H9 (cell line): ENCODE results near the gene CPLX1. TPM values are rescaled to one million over a fixed set of nuclear protein-coding genes. Genes with fewer than 3 reads are reported as not detected.

Experiments
- DNase-seq: peaks from one replicate; pipeline ENCODE4 v3.0.0-alpha.2; 2017
- H2AFZ ChIP-seq: one replicate; pipeline ENCODE4 v1.6.1; 2013; ENCODE audit warnings: mild to moderate bottlenecking, low read length, control low read depth, moderate library complexity
- H2AK5ac ChIP-seq: 2 replicates; pipeline ENCODE4 v1.6.1; 2013; ENCODE audit warnings: low read length, control low read depth, mixed read lengths; ENCODE audit not compliant: insufficient read length
- H2BK120ac ChIP-seq: one replicate; pipeline ENCODE4 v1.6.1; 2013; ENCODE audit warnings: low read depth, mild to moderate bottlenecking, low read length, control low read depth, inconsistent platforms; ENCODE audit not compliant: poor library complexity, severe bottlenecking
- H2BK12ac ChIP-seq: 2 replicates; pipeline ENCODE4 v1.6.1; 2013; ENCODE audit warnings: low read length, control low read depth, mixed read lengths, low read depth; ENCODE audit not compliant: insufficient read length
- H2BK15ac ChIP-seq: 2 replicates; pipeline ENCODE4 v1.6.1; 2013; ENCODE audit warnings: low read depth, low read length, control low read depth
- H2BK20ac ChIP-seq: one replicate; pipeline ENCODE4 v1.6.1; 2013; ENCODE audit warnings: low read depth, mild to moderate bottlenecking, low read length, control low read depth, inconsistent platforms; ENCODE audit not compliant: poor library complexity, severe bottlenecking
- H2BK5ac ChIP-seq: 2 replicates; pipeline ENCODE4 v1.6.1; 2013; ENCODE audit warnings: low read length, control low read depth, mixed read lengths; ENCODE audit not compliant: insufficient read length
- H3K14ac ChIP-seq: 2 replicates; pipeline ENCODE4 v1.6.1; 2013; ENCODE audit warnings: low read length, control low read depth; ENCODE audit not compliant: insufficient read depth
- H3K18ac ChIP-seq: 2 replicates; pipeline ENCODE4 v1.6.1; 2013; ENCODE audit warnings: low read depth, mild to moderate bottlenecking, mixed read lengths, low read length, control low read depth; ENCODE audit not compliant: insufficient read length
- H3K23ac ChIP-seq: 2 replicates; pipeline ENCODE4 v1.6.1; 2013; ENCODE audit warnings: low read length, control low read depth, mixed read lengths, low read depth; ENCODE audit not compliant: insufficient read length
- H3K23me2 ChIP-seq: 2 replicates; pipeline ENCODE4 v1.6.1; 2013; ENCODE audit warnings: low read depth, mild to moderate bottlenecking, mixed read lengths, low read length, control low read depth; ENCODE audit not compliant: insufficient read length, poor library complexity, severe bottlenecking
- H3K27ac ChIP-seq: 2 replicates; pipeline ENCODE4 v1.5.1; 2013; ENCODE audit warnings: low read length, control low read depth, mixed read lengths, low read depth; ENCODE audit not compliant: insufficient read length
- H3K27me3 ChIP-seq: 2 replicates; pipeline ENCODE4 v1.6.1; 2013; ENCODE audit warnings: low read length, control low read depth, inconsistent platforms; ENCODE audit not compliant: insufficient read depth
- H3K4ac ChIP-seq: 2 replicates; pipeline ENCODE4 v1.6.1; 2013; ENCODE audit warnings: low read depth, mild to moderate bottlenecking, control low read depth, inconsistent platforms, low read length, moderate library complexity
- H3K4me1 ChIP-seq: 2 replicates; pipeline ENCODE4 v1.6.1; 2013; ENCODE audit warnings: low read length, control low read depth, inconsistent platforms; ENCODE audit not compliant: insufficient read depth
- H3K4me2 ChIP-seq: 2 replicates; pipeline ENCODE4 v1.6.1; 2013; ENCODE audit warnings: low read length, control low read depth, mixed read lengths; ENCODE audit not compliant: insufficient read length, insufficient read depth
- H3K56ac ChIP-seq: 2 replicates; pipeline ENCODE4 v1.6.1; 2013; ENCODE audit warnings: low read depth, mild to moderate bottlenecking, mixed read lengths, low read length, control low read depth; ENCODE audit not compliant: insufficient read length
- H3K79me1 ChIP-seq: 2 replicates; pipeline ENCODE4 v1.6.1; 2013; ENCODE audit warnings: low read depth, mild to moderate bottlenecking, moderate library complexity, low read length, control low read depth, inconsistent platforms; ENCODE audit not compliant: insufficient read depth, poor library complexity, severe bottlenecking
- H3K79me2 ChIP-seq: 2 replicates; pipeline ENCODE4 v1.6.1; 2013; ENCODE audit warnings: low read length, control low read depth, inconsistent platforms; ENCODE audit not compliant: insufficient read depth
- H3K9ac ChIP-seq: 2 replicates; pipeline ENCODE4 v1.6.1; 2013; ENCODE audit warnings: low read length, control low read depth, mixed read lengths; ENCODE audit not compliant: insufficient read length; ENCODE audit errors: extremely low read depth
- H3K9me3 ChIP-seq: one replicate; pipeline ENCODE4 v1.6.1; 2013; ENCODE audit warnings: low read depth, low read length, inconsistent platforms; ENCODE audit not compliant: control insufficient read depth
- H3T11ph ChIP-seq: one replicate; pipeline ENCODE4 v1.6.1; 2013; ENCODE audit warnings: mild to moderate bottlenecking, low read length, control low read depth, inconsistent platforms
- H4K20me1 ChIP-seq: one replicate; pipeline ENCODE4 v1.6.1; 2013; ENCODE audit not compliant: control insufficient read depth, insufficient read length, insufficient read depth
- H4K5ac ChIP-seq: 2 replicates; pipeline ENCODE4 v1.6.1; 2013; ENCODE audit warnings: low read depth, mild to moderate bottlenecking, mixed read lengths, low read length, control low read depth; ENCODE audit not compliant: insufficient read length
- H4K8ac ChIP-seq: replicated peaks from 2 replicates; pipeline ENCODE4 v1.6.1; 2013; ENCODE audit warnings: low read length, control low read depth, mixed read lengths, low read depth; ENCODE audit not compliant: insufficient read length
- H4K91ac ChIP-seq: 2 replicates; pipeline ENCODE4 v1.6.1; 2013; ENCODE audit warnings: low read depth, mild to moderate bottlenecking, moderate library complexity, mixed read lengths, low read length, control low read depth; ENCODE audit not compliant: insufficient read length
- H3K27ac Mint-ChIP-seq, 3 experiments: 2 replicates in 2 of 3; 3 replicates in 1 of 3; pipeline ENCODE4 v1.8.0; 2020 to 2021; ENCODE audit warnings: mixed read lengths in 3 of 3, mild to moderate bottlenecking in 1 of 3, moderate library complexity in 1 of 3
- H3K27me3 Mint-ChIP-seq: 2 replicates; pipeline ENCODE4 v1.8.0; 2021; ENCODE audit warnings: low read depth, mild to moderate bottlenecking, moderate library complexity, mixed read lengths
- H3K36me3 Mint-ChIP-seq, 3 experiments: 2 replicates in 2 of 3; 3 replicates in 1 of 3; pipeline ENCODE4 v1.8.0; 2020 to 2021; ENCODE audit warnings: low read depth in 3 of 3, mixed read lengths in 3 of 3; ENCODE audit not compliant: insufficient read depth in 1 of 3
- H3K4me1 Mint-ChIP-seq, 2 experiments: 2 replicates each; pipeline ENCODE4 v1.8.0; 2020; ENCODE audit warnings: mixed read lengths in 2 of 2
- H3K4me3 Mint-ChIP-seq, 2 experiments: 2 replicates in 1 of 2; 3 replicates in 1 of 2; pipeline ENCODE4 v1.8.0; 2020 to 2021; ENCODE audit warnings: mild to moderate bottlenecking in 2 of 2, mixed read lengths in 2 of 2, moderate library complexity in 1 of 2
- H3K9me3 Mint-ChIP-seq, 2 experiments: 2 replicates in 1 of 2; 3 replicates in 1 of 2; pipeline ENCODE4 v1.8.0; 2020; ENCODE audit warnings: mild to moderate bottlenecking in 2 of 2, mixed read lengths in 2 of 2, moderate library complexity in 1 of 2
- WGBS: extraction: QIAGEN DNeasy Blood & Tissue Kit; methylation state at CpG from one replicate; pipeline ENCODE4 v1.1.7; 2013; ENCODE audit warnings: missing lambda C conversion rate, low lambda C conversion rate, mixed read lengths; ENCODE audit not compliant: insufficient read length; ENCODE audit errors: extremely low coverage; 5-methylcytosine and 5-hydroxymethylcytosine counted together
- total RNA-seq: library from RNA; stranded (reverse); gene quantifications from 2 replicates; pipeline ENCODE4 v1.2.1, GENCODE V29; 2021
- TF ChIP-seq, protein P1 (sequence below): fragments of 200-600 bp; sonication (generic); conservative IDR thresholded peaks from 3 replicates; pipeline ENCODE4 v1.8.0; 2021; ENCODE audit warnings: antibody characterized with exemption, mild to moderate bottlenecking

CPLX1 gene
- total RNA-seq, 1 experiment from 2014 or later: 0.90 TPM

DNA sequence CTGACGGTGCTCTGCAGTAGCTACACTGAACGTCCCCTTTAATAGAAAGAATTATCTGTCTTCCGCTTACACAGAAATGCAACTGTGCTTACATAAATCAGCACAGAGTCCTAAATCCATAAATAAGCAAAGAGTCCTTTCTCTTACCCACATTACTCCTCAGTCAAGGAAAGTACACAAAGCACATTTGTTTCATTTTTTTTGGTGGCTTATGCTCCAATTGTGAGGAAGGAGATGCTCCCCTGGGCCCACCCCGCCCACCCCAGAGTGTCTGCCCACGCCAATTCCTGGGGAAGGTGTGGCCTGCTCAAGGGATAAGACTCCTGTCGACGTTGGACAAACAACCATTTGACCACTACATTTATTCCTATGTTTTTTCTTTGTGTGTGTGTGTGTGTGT lies 53.8 kb downstream of the CPLX1 start:
- TF ChIP-seq, protein P1, sequence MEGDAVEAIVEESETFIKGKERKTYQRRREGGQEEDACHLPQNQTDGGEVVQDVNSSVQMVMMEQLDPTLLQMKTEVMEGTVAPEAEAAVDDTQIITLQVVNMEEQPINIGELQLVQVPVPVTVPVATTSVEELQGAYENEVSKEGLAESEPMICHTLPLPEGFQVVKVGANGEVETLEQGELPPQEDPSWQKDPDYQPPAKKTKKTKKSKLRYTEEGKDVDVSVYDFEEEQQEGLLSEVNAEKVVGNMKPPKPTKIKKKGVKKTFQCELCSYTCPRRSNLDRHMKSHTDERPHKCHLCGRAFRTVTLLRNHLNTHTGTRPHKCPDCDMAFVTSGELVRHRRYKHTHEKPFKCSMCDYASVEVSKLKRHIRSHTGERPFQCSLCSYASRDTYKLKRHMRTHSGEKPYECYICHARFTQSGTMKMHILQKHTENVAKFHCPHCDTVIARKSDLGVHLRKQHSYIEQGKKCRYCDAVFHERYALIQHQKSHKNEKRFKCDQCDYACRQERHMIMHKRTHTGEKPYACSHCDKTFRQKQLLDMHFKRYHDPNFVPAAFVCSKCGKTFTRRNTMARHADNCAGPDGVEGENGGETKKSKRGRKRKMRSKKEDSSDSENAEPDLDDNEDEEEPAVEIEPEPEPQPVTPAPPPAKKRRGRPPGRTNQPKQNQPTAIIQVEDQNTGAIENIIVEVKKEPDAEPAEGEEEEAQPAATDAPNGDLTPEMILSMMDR: no peak
- no peaks in the 10 kb centered on the region for H3K9me3 ChIP-seq
- no peak overlapping the region for H3K18ac ChIP-seq
- H2BK15ac ChIP-seq: no peak overlapping the region
- no peaks in the 10 kb centered on the region for H4K20me1 ChIP-seq
- H2BK20ac ChIP-seq: no peak overlapping the region
- no peak overlapping the region for H3K9ac ChIP-seq
- no peak overlapping the region for H2BK5ac ChIP-seq
- Mint-ChIP-seq H3K4me3 (no peak overlapping the region), H3K4me1 (peaks cover 13 to 18% of the 10 kb centered on the region in 2 experiments), H3K27me3 (no peaks in the 10 kb centered on the region), H3K9me3 (no peaks in the 10 kb centered on the region), H3K27ac (no peak overlapping the region), H3K36me3 (peaks cover 46 to 79% (median 67%) of the 10 kb centered on the region in 3 experiments)
- no peak overlapping the region for H2BK12ac ChIP-seq
- no peak overlapping the region for H3K23ac ChIP-seq
- H3K27me3 ChIP-seq: no peaks in the 10 kb centered on the region
- H3K56ac ChIP-seq: no peak overlapping the region
- H2AFZ ChIP-seq: no peak overlapping the region
- no peak for DNase-seq
- no peak overlapping the region for H4K8ac ChIP-seq
- no peak overlapping the region for H3K4ac ChIP-seq
- no peaks in the 10 kb centered on the region for H3K4me1 ChIP-seq
- H4K91ac ChIP-seq: no peak overlapping the region
- no peak overlapping the region for H3K27ac ChIP-seq
- no peak overlapping the region for H3T11ph ChIP-seq
- no peak overlapping the region for H3K4me2 ChIP-seq
- H2AK5ac ChIP-seq: no peak overlapping the region
- no peak overlapping the region for H2BK120ac ChIP-seq
- no CpG with 5 or more reads among the region's 7 CpGs for WGBS
- H3K79me2 ChIP-seq: peaks cover 5% of the 10 kb centered on the region; the same call in 1 of the 2 replicates
- H3K23me2 ChIP-seq: no peaks in the 10 kb centered on the region
- no peaks in the 10 kb centered on the region for H3K79me1 ChIP-seq
- no peak overlapping the region for H3K14ac ChIP-seq
- no peak overlapping the region for H4K5ac ChIP-seq
